ENCODE measurements around the gene APCDD1.
"Not testable (repeated sequence)": the region's sequence is repeated elsewhere in the genome, so short reads cannot be mapped to it uniquely, and the experiment has no call there.

The APCDD1 gene

DNA sequence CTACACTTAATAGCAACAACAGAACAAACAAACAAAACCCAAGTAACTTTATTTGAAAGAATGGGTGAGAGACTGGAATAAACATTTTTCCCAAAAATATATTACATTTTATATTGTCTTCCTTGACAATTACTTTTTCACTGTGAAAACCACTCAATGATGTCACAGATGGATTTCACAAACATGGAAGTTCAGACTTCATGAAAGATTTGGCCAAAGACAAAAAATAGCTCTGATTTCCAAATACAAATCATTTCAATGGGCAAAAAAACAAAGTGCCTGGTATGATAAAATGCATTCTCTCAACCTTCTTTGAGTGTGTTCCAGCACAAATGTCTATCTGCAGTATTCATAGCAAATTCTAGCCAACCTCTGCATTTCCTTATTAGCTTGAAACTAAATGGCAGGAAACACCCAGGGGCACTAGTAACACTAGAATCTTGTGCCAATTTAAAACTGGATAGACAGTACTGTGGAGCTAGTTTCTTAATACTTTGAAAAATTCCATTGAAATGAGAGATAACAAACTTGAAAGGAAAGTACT, 42.8 kb downstream of the APCDD1 start:
- no peak for DNase-seq

DNA sequence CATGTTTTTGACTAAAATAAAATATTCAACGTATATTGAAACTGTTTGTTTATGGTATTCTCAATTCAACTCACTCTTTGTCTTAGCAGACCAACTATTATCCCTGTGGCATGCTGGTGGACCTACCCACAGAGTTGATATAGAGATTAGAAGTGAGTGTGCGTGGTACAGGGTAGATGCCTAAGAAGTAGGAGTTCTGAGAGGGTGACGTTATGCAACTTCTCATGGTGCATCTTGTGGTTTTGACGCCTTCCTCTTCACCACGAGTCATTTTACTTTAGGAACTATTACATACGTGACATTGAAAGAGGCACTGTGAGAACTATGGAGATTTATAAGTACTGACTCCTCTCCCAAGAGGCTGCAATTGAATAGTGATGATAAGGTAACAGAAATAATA, 44.8 kb downstream of the APCDD1 start:
- no peak for DNase-seq

DNA sequence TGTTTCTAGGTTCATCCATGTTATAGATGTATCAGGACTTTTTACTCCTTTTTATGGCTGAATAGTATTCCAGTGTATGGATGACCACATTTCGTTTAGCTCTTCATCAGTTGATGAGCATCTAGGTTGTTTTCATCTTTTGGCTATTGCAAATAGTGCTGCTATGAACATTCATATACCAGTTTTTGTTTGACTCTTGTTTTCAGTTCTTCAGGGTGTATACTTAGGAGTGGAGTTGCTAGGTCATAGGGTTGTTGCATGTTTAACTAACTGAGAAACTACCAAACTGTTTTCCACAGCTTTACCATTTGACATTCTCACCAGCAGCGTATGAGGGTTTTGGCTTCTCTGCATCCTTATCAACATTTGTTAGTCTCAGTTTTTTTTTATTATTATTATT, 45.6 kb downstream of the APCDD1 start:
- no peak for DNase-seq

DNA sequence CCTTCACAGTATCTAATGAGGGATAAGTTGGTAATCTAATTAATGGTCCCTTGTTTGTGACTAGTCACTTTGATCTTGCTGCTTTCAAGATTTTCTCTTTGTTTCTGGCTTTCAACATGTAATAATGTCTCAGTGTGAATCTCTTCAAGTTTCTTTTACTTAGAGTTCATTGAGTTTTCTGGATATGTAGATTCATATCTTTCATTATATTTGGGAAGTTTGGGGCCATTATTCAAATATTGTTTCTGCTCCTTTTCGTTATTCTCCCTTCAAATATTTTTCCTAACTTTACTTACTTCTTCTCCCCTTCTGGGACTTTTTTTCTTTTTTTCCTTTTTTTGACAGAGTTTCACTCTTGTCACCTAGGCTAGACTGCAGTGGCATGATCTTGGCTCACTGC, 50.3 kb downstream of the APCDD1 start:
- DNase-seq = no peak

DNA sequence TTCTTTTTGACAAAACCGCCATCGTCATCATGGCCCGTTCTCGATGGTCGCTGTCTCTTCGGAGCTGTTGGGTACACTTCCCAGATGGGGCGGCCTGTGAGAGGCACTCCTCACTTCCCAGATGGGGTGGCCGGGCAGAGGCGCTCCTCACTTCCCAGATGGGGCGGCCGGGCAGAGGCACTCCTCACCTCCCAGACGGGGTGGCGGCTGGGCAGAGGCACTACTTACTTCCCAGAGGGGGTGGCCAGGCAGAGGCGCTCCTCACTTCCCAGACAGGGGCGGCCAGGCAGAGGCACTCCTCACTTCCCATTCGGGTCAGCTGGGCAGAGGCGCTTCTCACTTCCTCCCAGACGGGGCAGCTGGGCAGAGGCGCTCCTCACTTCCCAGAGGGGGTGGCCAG, 51.5 kb downstream of the APCDD1 start:
- DNase-seq = not testable (repeated sequence)

DNA sequence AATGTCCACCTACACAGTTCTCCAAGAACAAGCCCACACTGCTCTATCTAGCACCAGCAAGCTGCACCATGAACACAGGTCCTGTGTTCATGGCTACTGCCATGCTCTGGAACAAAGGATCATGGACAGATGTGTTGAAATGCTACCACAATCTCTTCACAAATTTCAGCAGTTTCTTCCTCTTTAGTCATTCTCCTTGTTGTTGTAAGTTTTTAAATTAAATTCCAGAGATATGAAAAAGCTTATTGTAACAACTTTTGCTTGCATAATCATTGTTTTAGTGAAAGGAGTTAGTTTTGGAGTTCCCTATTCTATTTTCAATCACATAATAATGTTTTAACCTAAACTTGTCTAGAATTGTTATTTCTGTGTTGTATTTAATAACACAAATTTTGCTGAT, 54.2 kb downstream of the APCDD1 start:
- no peak for DNase-seq

DNA sequence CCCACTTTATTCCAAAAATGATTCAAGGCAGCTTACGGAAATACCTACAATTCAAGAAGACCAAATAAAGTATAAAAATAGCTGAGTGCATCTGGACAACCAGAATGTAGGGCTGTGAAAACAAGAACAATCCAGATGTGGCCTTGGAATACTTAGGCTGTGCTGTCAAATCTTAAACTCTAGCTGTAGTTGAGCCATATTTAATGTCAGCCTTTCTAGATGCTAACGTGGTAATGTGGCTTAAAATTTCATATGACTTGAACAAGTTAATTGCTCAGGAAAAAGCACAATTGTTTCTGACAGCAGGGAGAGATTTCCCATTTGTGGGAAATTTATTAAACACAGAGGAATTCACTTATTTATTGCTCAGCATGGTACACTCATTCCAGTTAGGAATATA, 56.8 kb downstream of the APCDD1 start:
- DNase-seq = no peak

DNA sequence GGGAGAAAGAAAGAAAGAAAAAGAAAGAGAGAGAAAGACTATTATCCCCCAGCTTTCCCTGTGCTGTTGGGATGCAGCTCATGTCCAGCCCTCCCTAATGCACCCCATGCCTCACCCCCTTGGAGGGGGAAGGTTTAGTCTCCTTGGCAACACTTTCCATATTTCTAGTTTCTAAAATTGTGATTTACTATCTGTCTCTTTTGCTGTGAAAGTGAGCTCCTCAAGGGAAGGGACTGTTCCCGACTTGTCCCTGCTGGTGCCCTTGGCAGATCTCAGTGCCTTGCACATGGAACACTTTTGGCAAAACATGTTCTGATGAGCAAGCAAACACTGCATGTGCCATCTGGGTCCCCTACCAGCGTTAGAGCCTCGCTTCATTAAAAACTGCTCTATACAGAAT, 59.6 kb downstream of the APCDD1 start:
- peak; percentile 17 for DNase-seq

DNA sequence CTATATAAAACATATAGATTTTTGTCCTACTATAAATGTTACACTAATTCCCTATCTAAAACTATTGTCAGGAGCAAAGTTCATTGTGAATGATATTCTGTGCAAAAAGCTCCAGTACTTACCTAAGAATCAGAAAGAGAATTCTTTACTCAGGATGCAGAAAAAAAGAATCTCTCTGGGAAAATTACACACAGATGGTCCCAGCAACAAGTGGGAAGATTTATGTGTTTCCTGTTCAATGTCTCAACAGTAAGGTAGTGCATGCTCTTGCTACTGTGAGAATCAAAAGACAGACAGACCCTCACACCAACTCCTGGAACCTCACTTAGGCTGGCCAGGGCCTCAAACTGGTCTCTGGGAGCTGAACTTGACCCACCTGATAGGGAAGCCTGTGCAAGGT, 60.2 kb downstream of the APCDD1 start:
- DNase-seq = no peak

DNA sequence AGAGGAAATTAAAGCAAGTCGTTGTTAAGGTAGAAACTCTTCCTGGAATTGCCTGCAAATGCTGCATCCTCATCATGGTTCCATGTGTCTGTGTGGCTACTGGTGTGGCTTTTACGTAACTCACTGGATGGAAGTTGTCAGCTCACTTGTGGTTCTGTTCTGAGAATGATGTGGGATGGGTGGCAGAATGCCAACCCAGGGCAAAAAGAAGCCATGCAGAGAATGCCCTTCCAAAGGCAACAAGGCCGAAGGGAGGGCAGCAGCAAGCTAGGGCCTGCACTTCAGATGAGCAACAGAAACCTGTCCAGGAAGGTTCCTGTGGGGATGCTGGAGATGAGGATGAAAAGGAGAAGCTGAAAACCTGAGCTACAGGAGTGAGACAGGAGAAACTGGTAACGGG, 61.0 kb downstream of the APCDD1 start:
- DNase-seq = no peak

DNA sequence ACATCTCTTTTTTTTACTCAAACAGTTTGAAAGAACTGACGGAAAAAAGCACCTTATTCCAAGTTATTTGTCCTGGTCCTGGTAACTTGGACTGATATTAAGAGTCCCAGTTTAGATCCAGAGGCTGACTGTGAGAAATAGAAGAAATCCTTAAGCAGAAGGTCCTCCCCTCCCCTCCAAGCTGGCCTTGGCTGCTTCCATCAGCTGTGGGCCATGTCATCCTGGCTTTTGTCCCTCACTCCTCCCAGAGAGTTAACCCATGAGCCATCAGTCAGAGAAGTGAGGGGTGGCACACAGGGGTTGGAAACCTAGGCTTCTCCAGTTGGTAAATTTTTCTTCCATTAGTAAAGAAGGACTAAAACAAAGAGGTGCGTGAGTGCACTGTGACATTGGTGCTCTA, 61.6 kb downstream of the APCDD1 start:
- DNase-seq = no peak

DNA sequence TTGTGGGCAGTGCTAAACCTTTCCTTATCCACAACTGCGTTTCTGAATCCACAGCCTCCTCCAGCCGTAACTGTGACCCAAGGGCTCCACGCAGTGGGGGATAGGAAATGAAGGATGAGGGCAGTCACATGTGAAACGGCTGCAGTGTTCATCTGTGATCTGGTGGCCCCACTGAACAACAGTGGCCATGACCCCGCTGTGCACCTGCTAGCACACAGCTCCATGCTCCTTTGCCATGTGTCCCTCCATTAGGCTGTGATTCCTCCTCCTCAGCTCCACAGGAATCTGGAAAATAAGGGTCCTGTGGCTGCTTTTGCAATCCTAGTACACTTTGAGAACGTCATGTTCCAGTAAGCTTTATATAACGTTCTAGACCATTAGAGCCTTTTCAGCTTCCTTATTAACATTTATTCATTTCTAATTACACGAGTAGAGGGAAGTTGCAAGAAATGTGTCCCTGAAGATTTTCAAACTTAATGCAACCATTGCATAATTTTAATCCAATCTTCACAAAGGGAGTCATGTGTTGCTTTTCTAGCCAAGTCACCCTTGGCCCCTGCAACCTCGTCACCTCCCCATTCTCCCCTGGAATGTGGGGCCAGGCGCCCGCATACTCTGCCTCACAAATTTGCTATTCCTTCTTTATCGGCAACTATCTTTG, 64.3 kb downstream of the APCDD1 start:
- DNase-seq = peak; percentile 84

DNA sequence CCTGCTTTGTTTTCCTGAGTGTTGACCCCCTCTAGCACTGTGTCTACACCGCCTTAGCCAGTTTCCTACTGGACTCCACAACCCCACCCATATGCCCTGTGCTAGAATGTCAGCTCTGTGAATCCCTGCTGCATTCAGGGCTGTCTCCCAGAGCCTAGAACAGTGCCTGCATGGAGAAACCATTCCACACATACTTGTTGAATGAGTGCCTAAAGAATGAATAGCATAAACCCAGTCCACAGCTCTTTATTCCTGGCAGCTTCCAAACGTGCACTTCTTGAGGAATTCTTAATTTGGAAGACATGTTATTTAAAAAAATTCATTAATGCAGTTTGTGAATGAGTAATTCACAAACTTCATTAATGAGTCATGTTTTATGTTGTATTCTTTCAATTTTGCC, 64.9 kb downstream of the APCDD1 start:
- DNase-seq = no peak

DNA sequence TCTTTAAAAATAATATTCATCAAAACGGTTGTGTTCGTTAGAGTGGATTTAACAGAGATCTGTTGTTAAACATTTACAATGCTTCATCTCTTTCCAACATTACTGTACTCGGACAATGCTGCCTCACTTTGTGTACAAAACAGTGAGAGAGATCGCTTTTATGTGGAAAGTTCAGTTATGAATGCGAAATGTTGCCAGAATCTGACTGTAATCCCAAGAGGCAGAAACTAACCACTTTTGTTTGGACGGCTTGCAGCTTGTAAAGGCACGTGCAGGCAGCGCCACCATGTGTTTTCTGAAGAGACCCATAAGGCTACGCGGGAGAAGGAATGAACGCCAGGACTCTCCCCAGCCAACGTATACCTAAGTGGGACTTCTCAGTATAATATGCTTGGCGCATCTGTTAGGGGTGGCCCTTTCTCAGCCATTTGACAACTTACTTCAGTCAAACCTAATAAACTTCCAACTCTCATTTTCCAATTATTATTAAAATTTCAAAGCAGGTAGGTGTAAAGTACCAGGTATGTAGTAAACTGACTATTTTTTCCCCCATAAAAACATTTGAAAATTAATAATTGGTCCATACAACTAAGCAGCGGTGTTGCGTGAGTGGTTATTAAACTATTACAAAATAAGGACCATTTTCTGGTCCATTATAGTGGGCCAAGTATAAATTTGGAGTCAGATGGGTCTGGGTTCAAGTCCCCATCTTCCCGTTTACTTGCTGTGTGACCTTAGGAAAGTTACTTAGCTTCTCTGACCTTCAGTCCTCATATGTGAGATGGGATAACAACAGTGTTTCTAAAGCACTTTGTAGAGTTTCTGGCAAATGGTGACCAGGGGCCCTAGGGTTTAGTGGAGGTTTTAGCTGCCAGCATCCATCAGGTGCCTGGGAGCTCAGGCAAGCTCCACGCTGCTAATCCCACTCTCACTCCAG, 65.8 kb downstream of the APCDD1 start:
- DNase-seq = peak; percentile 83

DNA sequence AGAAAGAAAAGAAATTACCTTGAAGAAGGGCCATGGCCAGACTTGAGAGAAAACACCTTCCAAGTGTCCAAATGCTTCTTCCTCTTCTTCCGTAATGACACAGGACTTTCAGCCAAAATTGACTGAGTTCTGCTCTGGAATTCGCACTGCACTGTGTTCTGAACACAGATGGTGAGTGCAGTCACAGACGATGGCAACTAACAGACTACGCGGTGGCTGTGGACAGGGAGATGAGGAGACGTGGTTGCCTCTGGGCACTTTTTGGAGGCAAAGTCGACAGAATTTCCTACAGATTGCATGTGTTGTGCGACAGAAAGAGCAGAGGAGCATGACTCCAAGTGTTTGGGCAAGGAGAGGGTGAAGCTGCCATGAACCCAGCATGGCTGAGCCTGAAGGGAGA, 67.1 kb downstream of the APCDD1 start:
- DNase-seq = no peak

DNA sequence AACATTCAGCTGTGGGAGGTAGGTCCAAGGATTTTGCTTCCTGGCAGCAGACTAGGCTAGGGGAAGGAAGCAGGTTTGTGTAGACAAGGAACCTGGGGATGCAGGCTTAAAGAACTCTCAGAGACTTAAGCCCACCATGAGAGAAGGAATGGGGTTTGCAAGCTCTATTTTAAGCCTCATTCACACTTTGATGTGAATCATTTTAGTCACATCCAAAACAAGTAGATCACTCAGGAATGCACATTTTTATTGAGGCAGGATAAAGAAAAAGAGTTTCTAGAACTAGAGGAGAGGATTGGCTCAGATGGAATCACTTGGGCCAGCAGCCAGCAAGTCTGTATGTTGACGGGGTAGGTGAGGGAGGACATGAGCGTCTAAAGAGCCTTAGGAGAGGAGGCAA, 68.1 kb downstream of the APCDD1 start:
- DNase-seq = no peak

DNA sequence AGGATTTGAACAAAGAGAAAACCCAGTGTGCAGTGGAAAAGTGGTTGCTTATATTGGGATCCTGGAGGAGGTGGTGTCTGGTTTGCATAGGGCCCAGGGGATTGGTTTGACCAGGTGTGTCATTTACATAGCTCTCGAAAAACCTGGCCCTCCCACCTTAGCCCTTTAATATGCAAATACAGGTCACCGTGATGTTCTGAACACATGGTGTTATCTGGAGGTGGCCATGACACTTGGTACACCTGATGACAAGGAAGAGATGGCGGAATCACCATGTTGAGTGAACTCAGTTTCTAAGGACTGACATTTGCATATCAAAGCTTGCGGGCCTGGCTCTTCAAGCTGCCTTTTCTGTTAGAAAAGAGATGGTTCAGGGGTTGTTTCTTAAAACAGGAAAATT, 69.1 kb downstream of the APCDD1 start:
- no peak for DNase-seq

DNA sequence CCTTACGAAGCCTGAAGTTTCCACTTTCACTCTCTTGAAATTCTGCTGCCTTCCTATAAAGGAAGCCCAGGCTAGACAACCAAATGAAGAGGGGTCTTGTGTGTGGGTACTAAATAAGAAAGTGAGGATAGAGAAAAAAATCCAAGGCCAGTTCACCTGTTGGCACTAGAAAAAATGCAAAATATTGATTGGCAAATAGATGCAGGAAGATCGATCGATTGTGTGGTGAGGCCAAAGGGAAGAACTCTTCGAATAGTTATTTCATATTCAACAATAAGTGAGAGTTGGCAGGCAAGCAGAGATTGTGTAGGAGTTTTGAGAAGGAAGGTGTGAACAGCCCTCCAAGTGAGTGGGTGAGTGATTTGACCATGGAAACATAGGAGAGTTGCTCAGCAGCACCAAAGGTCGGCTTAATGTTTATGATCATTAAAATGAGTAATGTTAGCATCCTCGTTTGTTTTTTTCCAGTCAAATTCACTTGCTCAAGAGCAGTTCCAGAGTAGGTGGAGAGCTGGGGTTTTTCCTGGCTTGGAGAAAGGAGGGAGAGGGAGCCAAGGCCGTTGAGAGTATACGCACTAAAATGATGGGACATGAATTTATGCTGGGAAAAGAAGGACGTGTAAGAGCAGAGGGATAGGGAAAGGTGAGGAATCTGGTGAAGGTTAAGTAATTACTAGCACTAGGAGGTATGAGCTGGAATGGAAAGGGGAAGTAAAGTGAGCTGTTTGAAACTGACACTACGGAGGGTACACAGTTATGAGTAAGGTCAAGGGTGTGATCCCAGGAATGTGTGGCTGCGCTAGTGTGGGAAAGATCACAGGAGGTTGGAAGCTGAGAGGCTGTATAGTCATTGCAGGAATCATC, 70.3 kb downstream of the APCDD1 start:
- DNase-seq = no peak

DNA sequence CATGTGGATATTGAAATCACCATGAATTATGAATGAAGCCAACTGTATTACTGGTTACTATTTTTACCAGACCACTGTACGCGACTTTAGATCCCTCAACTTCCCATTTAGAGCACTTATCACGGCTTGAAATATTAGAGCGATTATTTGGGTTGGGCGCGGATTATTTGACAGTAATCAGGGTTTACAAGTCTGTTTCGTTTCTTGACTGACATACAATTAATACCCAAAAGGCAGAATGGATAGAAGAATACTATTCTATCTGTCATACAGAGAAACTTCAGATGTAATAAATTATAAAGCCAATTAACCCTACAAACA, 70.9 kb downstream of the APCDD1 start:
- DNase-seq = peak; percentile 42

DNA sequence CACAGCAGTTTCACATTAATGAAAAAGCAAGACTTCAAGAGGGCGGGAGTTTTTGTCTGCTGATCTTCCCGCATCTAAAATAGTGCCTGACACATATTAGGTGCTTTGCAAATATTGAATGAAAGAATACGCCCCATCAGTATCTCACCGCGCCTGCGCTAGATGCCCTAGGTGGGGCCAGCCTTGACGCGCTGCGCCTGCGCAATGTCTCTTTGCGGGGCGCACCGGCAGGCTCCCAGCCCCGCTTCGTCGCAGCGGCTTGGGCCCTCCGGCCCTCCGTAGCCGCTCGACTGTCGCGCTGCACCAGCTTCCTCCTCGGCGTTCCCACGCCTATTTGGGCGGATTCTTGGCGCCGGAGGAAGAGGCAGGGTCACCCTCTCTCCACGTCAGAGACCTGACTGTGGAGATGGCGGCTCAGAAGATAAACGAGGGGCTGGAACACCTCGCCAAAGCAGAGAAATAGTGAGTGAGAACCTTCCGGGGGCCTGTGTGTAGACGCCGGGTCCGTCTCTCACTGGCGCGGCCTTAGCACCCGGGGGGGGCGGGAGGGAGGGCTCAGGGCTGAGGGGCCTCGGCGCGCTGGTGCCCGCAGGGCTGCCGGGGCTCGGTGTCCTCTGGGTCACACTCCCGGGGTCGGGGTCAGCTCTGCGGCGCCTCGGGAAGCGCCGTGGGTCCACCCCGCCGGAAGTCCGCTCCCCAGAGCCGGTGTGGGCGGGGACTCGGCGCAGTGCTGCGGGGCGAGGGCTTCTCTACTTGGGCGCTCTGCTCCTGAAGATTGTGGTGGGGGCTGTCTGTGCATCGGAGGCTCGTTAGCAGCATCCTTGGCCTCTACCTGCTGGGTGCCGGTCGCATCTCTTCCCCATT, 71.5 kb downstream of the APCDD1 start, which contains the start of gene NAPG:
Gene NAPG, plus strand, starts transcription at position 331 of the 864 bp plus-strand sequence. Its CDS starts 76 bp downstream, at position 407.
- peak; percentile 94 for DNase-seq

DNA sequence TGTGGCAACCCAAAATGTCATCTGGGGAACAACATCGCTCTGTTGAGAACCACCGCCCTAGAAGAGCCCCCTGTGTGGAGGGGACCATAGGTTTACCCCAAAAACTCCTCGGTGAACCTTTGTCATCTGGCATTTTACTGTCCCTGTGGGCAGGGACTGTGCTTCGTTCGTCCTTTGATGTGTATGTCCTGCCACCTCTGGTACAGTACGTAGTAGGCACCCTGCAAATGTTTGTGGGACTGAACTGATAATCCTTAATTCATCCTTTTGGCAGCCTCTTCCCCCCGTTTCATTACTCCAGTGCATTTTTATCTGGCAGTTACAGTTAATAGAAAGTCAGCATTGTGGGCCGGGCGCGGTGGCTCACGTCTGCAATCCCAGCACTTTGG, 72.1 kb downstream of the APCDD1 start:
- DNase-seq = no peak

DNA sequence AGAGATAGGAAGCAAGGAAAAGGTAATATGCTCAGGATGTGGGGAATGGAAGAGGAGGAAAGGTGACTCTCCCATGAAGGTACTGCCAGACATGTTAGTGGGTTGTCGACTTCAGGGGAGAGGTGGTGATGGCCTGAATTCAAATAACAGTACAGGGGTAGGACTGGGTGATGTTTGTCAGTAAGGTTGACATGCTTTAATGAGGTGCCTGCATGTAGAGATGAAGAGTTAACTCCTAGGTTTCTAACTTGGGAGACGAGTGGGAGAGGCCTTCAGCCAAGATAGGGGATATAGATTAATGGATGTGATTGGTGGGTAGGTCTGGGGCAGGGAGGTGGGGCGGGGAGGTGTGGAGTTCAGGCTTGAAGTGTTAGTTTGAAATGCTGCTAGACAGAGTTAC, 74.0 kb downstream of the APCDD1 start:
- no peak for DNase-seq
